ENCODE results near the gene S1PR5. TPM values are rescaled to one million over a fixed set of nuclear protein-coding genes. Genes with fewer than 3 reads are reported as not detected.

The S1PR5 gene
- total and polyA plus RNA-seq, 2 of the 8 experiments (the other 6 are each of a cell fraction or from before 2014, with no cell fraction given) = 2.4 to 8.6 TPM

GRCh38 chr19:10478476-10478875 lies 38.8 kb downstream of the S1PR5 start:
- DNase-seq (ENCODE audit: low read depth in 1 of 2, low spot score in 2 of 2) = no peak
- no peaks in the 10 kb centered on the region; the same call in 1 of the 2 replicates for H3K23me2 ChIP-seq (ENCODE audit: low read depth, low read length)
- H4K5ac ChIP-seq (ENCODE audit: insufficient read length, low read depth, low read length) = no peak overlapping the region
- H3K27ac ChIP-seq (ENCODE audit: low read depth, low read length) = no peak overlapping the region
- no peak overlapping the region for H4K91ac ChIP-seq (replicated peaks; ENCODE audit: insufficient read length, low read length)
- no peaks in the 10 kb centered on the region for H3K79me2 ChIP-seq (ENCODE audit: control insufficient read depth in 1 of 2, insufficient read depth in 2 of 2, low read length in 2 of 2)
- H3K4me2 ChIP-seq (ENCODE audit: insufficient read depth in 1 of 2, low read depth in 2 of 2, low read length in 2 of 2) = peak overlapping the region in 1 of 2 experiments; percentile 56; a peak in 1 of 4 replicates
- no peaks in the 10 kb centered on the region for H4K20me1 ChIP-seq (replicated peaks in 1 of 2; ENCODE audit: control insufficient read depth in 1 of 2, insufficient read depth in 2 of 2, low read length in 2 of 2)
- H2BK15ac ChIP-seq (ENCODE audit: low read length) = no peak overlapping the region
- no peak overlapping the region for H3K23ac ChIP-seq (ENCODE audit: insufficient read length)
- no peak overlapping the region for H3K9ac ChIP-seq (replicated peaks in 1 of 4; ENCODE audit: extremely low read depth in 1 of 4, low read depth in 3 of 4, low read length in 3 of 4)
- H3K56ac ChIP-seq (replicated peaks; ENCODE audit: insufficient read length, low read depth, low read length) = no peak overlapping the region
- no peak overlapping the region for H3K14ac ChIP-seq (ENCODE audit: insufficient read length)
- no peak overlapping the region for H2BK5ac ChIP-seq (ENCODE audit: low read depth, low read length)
- H3K27me3 ChIP-seq (replicated peaks in 1 of 4; ENCODE audit: control insufficient read depth in 3 of 4, extremely low read depth in 1 of 4, insufficient read depth in 3 of 4, low read length in 3 of 4) = peaks cover 6 to 11% (median 9%) of the 10 kb centered on the region in 4 experiments
- no peak overlapping the region for H3K4me3 ChIP-seq (ENCODE audit: extremely low read depth in 1 of 4, insufficient read depth in 2 of 4, low read depth in 3 of 4, low read length in 4 of 4)
- CTCF ChIA-PET (ENCODE audit: partially characterized antibody) = interaction anchor here (0.6 to 5.1 kb wide), 15 partner anchors 12 to 377 kb away, joined by 3 to 29 read pairs (median 4); no protein-coding TSS in a partner anchor
- H3K4ac ChIP-seq (replicated peaks; ENCODE audit: insufficient read length, low read depth, low read length) = no peak overlapping the region
- WGBS, 2 experiments (ENCODE audit: extremely low coverage in 1 of 2, insufficient coverage in 1 of 2, insufficient read length in 1 of 2, insufficient replicate concordance in 2 of 2, low coverage in 1 of 2, low lambda C conversion rate in 2 of 2, missing lambda C conversion rate in 1 of 2) = 53% methylated on average over 5 of the region's 5 CpGs; no CpG with 5 or more reads in 1 of the 2 experiments
- no peak overlapping the region for H3K18ac ChIP-seq (ENCODE audit: extremely low read depth, low read length)
- no peaks in the 10 kb centered on the region; a peak in 1 of 4 replicates for H3K9me3 ChIP-seq (ENCODE audit: insufficient read depth in 2 of 2, low read depth in 1 of 2, low read length in 1 of 2)
- H3K36me3 ChIP-seq (ENCODE audit: control insufficient read depth in 2 of 4, insufficient read depth in 4 of 4, low read length in 3 of 4) = no peaks in the 10 kb centered on the region
- peaks cover 0 to 4% (median 0%) of the 10 kb centered on the region in 4 experiments; a peak in 2 of 7 replicates for H3K4me1 ChIP-seq (replicated peaks in 1 of 4; ENCODE audit: control insufficient read depth in 3 of 4, insufficient read depth in 4 of 4, low read length in 3 of 4)
- no peak overlapping the region for H2BK20ac ChIP-seq (ENCODE audit: low read length)
- H2AK5ac ChIP-seq (ENCODE audit: low read depth, low read length) = no peak overlapping the region
- H3K79me1 ChIP-seq (ENCODE audit: low read depth, low read length) = no peaks in the 10 kb centered on the region
- POLR2A ChIA-PET (ENCODE audit: partially characterized antibody) = interaction anchor here (1.0 to 1.1 kb wide), 3 partner anchors 11 to 21 kb away, joined by 3 read pairs; no protein-coding TSS in a partner anchor
- no peak overlapping the region for H2AFZ ChIP-seq (ENCODE audit: low read length)
- no peak for FAIRE-seq
- no peak overlapping the region for H2BK120ac ChIP-seq (replicated peaks; ENCODE audit: low read depth, low read length)
- H2BK12ac ChIP-seq (ENCODE audit: low read depth, low read length) = no peak overlapping the region
- no peak overlapping the region for H4K8ac ChIP-seq (ENCODE audit: extremely low read depth, insufficient read depth, low read length)
- no peak for TF ChIP-seq BCL11A (IDR thresholded peaks at IDR 0.05; ENCODE audit: low read depth in 2 of 2, low read length in 2 of 2)
- no peak for TF ChIP-seq USF2 (IDR thresholded peaks at IDR 0.05; ENCODE audit: low read length)
- TF ChIP-seq SP4 (IDR thresholded peaks at IDR 0.05; ENCODE audit: low read length) = no peak
- TF ChIP-seq SAP30 (IDR thresholded peaks at IDR 0.05; ENCODE audit: insufficient read depth, insufficient replicate concordance, low read length) = no peak
- TF ChIP-seq ATF3 (IDR thresholded peaks at IDR 0.05; ENCODE audit: insufficient read depth, low read depth, low read length) = no peak
- no peak for TF ChIP-seq SUZ12 (IDR thresholded peaks at IDR 0.05; ENCODE audit: low read length)
- TF ChIP-seq TAF1 (IDR thresholded peaks at IDR 0.05; ENCODE audit: low read depth, low read length) = no peak
- no peak for TF ChIP-seq SP1 (IDR thresholded peaks at IDR 0.05; ENCODE audit: low read depth, low read length)
- no peak for TF ChIP-seq CEBPB (IDR thresholded peaks at IDR 0.05; ENCODE audit: low read depth, low read length)
- TF ChIP-seq TAF7 (optimal IDR thresholded peaks at IDR 0.05; ENCODE audit: borderline replicate concordance, low read depth, low read length) = no peak
- TF ChIP-seq JUN (IDR thresholded peaks at IDR 0.05; ENCODE audit: low read depth, low read length) = no peak
- TF ChIP-seq FOSL1 (IDR thresholded peaks at IDR 0.05; ENCODE audit: insufficient read depth, low read depth, low read length) = no peak
- TF ChIP-seq CBX5 (IDR thresholded peaks at IDR 0.05; ENCODE audit: low read depth, low read length) = no peak

Data from H1 (cell line).